Stimulated activated naive B cell treated with anti-CD40 and anti-IgM and Interleukin-4, amounts not matched to agents 10 μg/mL and 1 μg/mL and 100 μg/mL, for 72 hours (primary cell): ENCODE measurements around the gene HOXD8.

Experiments used
- ATAC-seq, 2 donors: fragments of 150-1000 bp; cut with Tn5 transposase; replicated peaks; 2 replicates each; pipeline ENCODE4 v1.10.0; 2021; ENCODE audit warnings: moderate library complexity in 1 of 2
- DNase-seq: peaks from one replicate; pipeline ENCODE4 v3.0.0; 2021
- H3K27ac Mint-ChIP-seq: one replicate; pipeline ENCODE4 v1.8.0; 2022; ENCODE audit warnings: mild to moderate bottlenecking, mixed read lengths
- H3K27me3 Mint-ChIP-seq, 2 donors: one replicate each; pipeline ENCODE4 v1.8.0; 2022; ENCODE audit warnings: mixed read lengths in 2 of 2
- H3K36me3 Mint-ChIP-seq, 2 donors: one replicate each; pipeline ENCODE4 v1.8.0; 2022; ENCODE audit warnings: mixed read lengths in 2 of 2, mild to moderate bottlenecking in 1 of 2
- H3K4me1 Mint-ChIP-seq, 2 donors: one replicate each; pipeline ENCODE4 v1.8.0; 2022; ENCODE audit warnings: mixed read lengths in 2 of 2, mild to moderate bottlenecking in 1 of 2
- H3K4me3 Mint-ChIP-seq, 2 donors: one replicate each; pipeline ENCODE4 v1.8.0; 2022; ENCODE audit warnings: mild to moderate bottlenecking in 2 of 2, mixed read lengths in 2 of 2, moderate library complexity in 1 of 2
- H3K9me3 Mint-ChIP-seq, 2 donors: one replicate each; pipeline ENCODE4 v1.8.0; 2022; ENCODE audit warnings: mixed read lengths in 2 of 2, mild to moderate bottlenecking in 1 of 2

Gene HOXD8

DNA sequence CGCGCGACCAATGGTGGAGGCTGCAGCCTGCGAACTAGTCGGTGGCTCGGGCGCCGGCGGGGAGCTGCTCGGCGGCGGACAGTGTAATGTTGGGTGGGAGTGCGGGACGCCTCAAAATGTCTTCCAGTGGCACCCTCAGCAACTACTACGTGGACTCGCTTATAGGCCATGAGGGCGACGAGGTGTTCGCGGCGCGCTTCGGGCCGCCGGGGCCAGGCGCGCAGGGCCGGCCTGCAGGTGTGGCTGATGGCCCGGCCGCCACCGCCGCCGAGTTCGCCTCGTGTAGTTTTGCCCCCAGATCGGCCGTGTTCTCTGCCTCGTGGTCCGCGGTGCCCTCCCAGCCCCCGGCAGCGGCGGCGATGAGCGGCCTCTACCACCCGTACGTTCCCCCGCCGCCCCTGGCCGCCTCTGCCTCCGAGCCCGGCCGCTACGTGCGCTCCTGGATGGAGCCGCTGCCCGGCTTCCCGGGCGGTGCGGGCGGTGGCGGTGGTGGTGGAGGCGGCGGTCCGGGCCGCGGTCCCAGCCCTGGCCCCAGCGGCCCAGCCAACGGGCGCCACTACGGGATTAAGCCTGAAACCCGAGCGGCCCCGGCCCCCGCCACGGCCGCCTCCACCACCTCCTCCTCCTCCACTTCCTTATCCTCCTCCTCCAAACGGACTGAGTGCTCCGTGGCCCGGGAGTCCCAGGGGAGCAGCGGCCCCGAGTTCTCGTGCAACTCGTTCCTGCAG, 6.7 kb upstream of the HOXD8 start, which contains the start of gene HOXD9:
TSS of gene HOXD9 (plus strand) at position 37 of the 728 bp plus-strand sequence. CDS start at position 87, 50 bp downstream.
- DNase-seq (no peak), ATAC-seq (no peak)
- Mint-ChIP-seq H3K9me3 (no peaks in the 10 kb centered on the region), H3K27ac (peak within 1 kb of the TSS; percentile 76), H3K27me3 (peaks cover 74 to 76% of the 10 kb centered on the region in 2 donors), H3K36me3 (peaks cover 0 to 2% of the 10 kb centered on the region in 2 donors), H3K4me3 (peak within 1 kb of the TSS; percentile 67 to 70), H3K4me1 (peaks cover 10 to 16% of the 10 kb centered on the region in 2 donors)

- H3K9me3 Mint-ChIP-seq = no peaks in the 10 kb centered on the region
- H3K27me3 Mint-ChIP-seq = peaks cover 74 to 76% of the 10 kb centered on the region in 2 donors
- H3K36me3 Mint-ChIP-seq = peaks cover 0 to 2% of the 10 kb centered on the region in 2 donors
- H3K27ac Mint-ChIP-seq = peak overlapping the region; percentile 11
- no peak for ATAC-seq
- DNase-seq = no peak
- peak overlapping the region; percentile 27 to 54 for H3K4me3 Mint-ChIP-seq
- H3K4me1 Mint-ChIP-seq = peaks cover 13 to 23% of the 10 kb centered on the region in 2 donors
Measured at GRCh38 chr2:176123411-176124109, 5.9 kb upstream of the HOXD8 start.

GRCh38 chr2:176124110-176124946, 5.2 kb upstream of the HOXD8 start:
- Mint-ChIP-seq H3K36me3 (peaks cover 2 to 3% of the 10 kb centered on the region in 2 donors), H3K27ac (peak overlapping the region; percentile 70), H3K4me3 (peak overlapping the region in 1 of 2 donors; percentile 27), H3K4me1 (peaks cover 13 to 31% of the 10 kb centered on the region in 2 donors), H3K9me3 (no peaks in the 10 kb centered on the region), H3K27me3 (peaks cover 74 to 75% of the 10 kb centered on the region in 2 donors)
- ATAC-seq (no peak), DNase-seq (no peak)

DNA sequence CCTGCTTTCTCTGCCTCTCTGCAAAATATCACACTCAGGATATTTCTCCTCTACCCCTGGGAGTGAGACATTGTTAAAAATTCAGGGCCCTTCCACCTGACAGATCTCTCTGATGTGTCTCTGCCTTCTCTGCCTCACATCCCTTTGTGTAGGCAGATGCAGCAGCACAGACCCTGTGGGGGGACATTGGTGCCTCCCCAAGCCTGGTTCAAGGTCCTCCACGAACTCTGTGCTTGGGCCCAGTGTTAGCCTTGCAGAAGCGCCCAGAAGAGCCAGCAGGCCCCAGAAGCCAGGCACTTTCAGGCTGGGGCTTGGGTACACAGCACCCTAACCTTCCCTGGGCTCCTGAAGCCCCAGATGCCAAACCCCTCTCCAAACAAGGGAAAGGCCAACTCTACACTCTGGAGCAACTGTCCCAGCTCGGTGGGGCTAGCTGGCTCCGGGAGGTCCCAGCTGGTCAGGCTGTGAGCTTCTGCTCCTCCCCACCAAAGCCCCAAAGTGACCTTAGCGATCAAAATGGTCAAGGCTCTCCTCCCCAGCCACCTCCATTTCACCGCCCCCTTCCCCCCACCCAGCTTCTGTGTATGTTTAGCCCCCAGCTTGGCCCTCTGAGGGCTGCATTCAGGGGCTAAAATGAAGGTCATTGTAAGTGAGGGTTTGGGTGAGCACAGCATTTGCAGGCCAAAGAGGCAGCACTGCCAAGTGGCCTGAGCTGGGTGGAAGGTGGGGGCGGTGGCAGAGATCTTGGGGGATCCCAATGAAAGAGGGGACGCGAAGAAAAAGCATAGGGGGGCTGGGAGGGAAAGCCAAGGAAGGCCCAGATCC, 4.3 kb upstream of the HOXD8 start:
- peaks cover 67 to 68% of the 10 kb centered on the region in 2 donors for H3K27me3 Mint-ChIP-seq
- DNase-seq (no peak), ATAC-seq (no peak)
- no peak overlapping the region for H3K4me3 Mint-ChIP-seq
- H3K27ac Mint-ChIP-seq = peak overlapping the region; percentile 70
- peaks cover 13 to 32% of the 10 kb centered on the region in 2 donors for H3K4me1 Mint-ChIP-seq
- no peaks in the 10 kb centered on the region for H3K9me3 Mint-ChIP-seq
- peaks cover 2 to 3% of the 10 kb centered on the region in 2 donors for H3K36me3 Mint-ChIP-seq

- Mint-ChIP-seq H3K36me3 (peaks cover 2 to 3% of the 10 kb centered on the region in 2 donors), H3K27me3 (peaks cover 63 to 65% of the 10 kb centered on the region in 2 donors), H3K27ac (peak overlapping the region; percentile 7), H3K9me3 (no peaks in the 10 kb centered on the region), H3K4me3 (no peak overlapping the region), H3K4me1 (peaks cover 13 to 36% of the 10 kb centered on the region in 2 donors)
- no peak for ATAC-seq
- no peak for DNase-seq
Measured at GRCh38 chr2:176125772-176126054, 3.8 kb upstream of the HOXD8 start.

- Mint-ChIP-seq H3K27ac (peak overlapping the region; percentile 51), H3K27me3 (peaks cover 63 to 66% of the 10 kb centered on the region in 2 donors), H3K9me3 (no peaks in the 10 kb centered on the region), H3K36me3 (peaks cover 0 to 3% of the 10 kb centered on the region in 2 donors), H3K4me1 (peaks cover 18 to 44% of the 10 kb centered on the region in 2 donors), H3K4me3 (no peak overlapping the region)
- ATAC-seq (no peak), DNase-seq (no peak)
Measured at GRCh38 chr2:176126929-176127773, 2.4 kb upstream of the HOXD8 start.

- DNase-seq (no peak), ATAC-seq (no peak)
- Mint-ChIP-seq H3K9me3 (no peaks in the 10 kb centered on the region), H3K36me3 (peaks cover 1 to 6% of the 10 kb centered on the region in 2 donors), H3K27me3 (peaks cover 67 to 71% of the 10 kb centered on the region in 2 donors), H3K4me1 (peaks cover 20 to 45% of the 10 kb centered on the region in 2 donors), H3K27ac (peak overlapping the region; percentile 88), H3K4me3 (no peak overlapping the region)
Measured at GRCh38 chr2:176127774-176128072, 1.8 kb upstream of the HOXD8 start.

DNA sequence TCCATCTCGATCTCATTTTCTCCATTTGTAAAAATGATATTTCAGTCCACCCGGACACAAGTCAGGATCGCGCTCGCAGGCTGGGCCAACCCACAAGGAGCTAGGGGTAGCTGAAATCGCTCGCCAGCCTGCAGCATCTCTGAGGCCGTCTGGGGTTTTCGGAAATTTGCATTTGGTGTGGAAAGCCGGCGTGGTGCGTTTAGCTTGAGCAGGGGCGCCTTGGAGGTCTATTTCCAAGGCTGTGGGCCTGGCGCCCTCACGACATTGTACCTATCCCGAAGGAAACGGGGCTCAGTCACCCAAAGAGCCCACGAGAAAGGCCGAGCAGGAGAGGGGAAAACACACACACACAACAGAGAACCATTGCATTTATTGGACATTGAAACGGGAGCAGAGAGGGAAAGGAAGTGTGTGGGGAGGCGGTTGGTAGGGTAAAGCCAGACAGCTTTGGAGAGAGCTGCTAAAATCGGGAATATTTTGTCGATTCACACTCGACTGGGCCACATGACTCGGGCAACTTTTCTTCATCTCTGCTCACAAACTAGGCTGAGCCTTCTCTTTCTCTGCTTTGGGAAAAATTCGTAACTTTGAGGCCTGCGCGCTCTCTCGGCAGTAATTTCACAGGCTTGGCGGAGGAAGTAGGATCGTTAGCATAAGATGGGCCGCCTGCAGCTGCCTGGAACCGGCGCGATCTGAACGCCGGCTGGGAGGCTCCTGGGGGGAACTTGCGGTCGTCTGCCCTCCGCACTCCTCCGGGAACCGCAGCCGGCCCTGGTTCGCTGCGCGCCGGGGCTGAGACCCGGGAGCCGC, 1.1 kb upstream of the HOXD8 start:
- Mint-ChIP-seq H3K4me3 (peak overlapping the region; percentile 28 to 48), H3K27me3 (peaks cover 71 to 75% of the 10 kb centered on the region in 2 donors), H3K4me1 (peaks cover 20 to 44% of the 10 kb centered on the region in 2 donors), H3K36me3 (peaks cover 1 to 6% of the 10 kb centered on the region in 2 donors), H3K9me3 (peaks cover 0 to 2% of the 10 kb centered on the region in 2 donors), H3K27ac (peak overlapping the region; percentile 88)
- DNase-seq (no peak), ATAC-seq (no peak)

GRCh38 chr2:176129813-176130146, 275 bp downstream of the HOXD8 start:
- peaks cover 68 to 75% of the 10 kb centered on the region in 2 donors for H3K27me3 Mint-ChIP-seq
- DNase-seq (no peak), ATAC-seq (no peak)
- peaks cover 0 to 2% of the 10 kb centered on the region in 2 donors for H3K9me3 Mint-ChIP-seq
- no peak overlapping the region for H3K4me3 Mint-ChIP-seq
- peaks cover 1 to 6% of the 10 kb centered on the region in 2 donors for H3K36me3 Mint-ChIP-seq
- H3K4me1 Mint-ChIP-seq = peaks cover 14 to 34% of the 10 kb centered on the region in 2 donors
- no peak overlapping the region for H3K27ac Mint-ChIP-seq

DNA sequence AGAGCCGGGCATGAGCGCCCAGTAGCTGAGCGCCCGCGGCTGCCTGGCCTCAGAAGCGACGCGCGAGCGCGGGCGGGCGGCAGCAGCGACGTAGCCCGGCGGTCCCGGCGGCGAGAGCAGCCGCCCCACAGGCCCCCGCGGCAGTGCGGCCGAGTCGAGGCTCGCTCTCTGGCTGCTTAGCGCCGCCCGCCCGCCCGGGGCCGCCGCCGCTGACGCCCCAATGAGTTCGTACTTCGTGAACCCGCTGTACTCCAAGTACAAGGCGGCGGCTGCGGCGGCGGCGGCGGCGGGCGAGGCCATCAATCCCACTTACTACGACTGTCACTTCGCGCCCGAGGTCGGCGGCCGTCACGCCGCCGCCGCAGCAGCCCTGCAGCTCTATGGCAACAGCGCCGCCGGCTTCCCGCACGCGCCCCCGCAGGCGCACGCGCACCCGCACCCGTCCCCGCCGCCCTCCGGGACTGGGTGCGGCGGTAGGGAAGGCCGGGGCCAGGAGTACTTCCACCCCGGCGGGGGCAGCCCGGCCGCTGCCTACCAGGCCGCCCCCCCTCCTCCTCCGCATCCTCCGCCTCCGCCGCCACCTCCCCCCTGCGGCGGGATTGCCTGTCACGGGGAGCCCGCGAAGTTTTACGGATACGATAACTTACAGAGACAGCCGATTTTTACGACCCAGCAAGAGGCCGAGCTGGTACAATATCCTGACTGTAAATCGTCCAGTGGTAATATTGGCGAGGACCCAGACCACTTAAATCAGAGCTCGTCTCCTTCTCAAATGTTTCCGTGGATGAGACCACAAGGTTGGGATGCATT, 847 bp downstream of the HOXD8 start:
- Mint-ChIP-seq H3K4me1 (peaks cover 14 to 37% of the 10 kb centered on the region in 2 donors), H3K36me3 (peaks cover 1 to 6% of the 10 kb centered on the region in 2 donors), H3K9me3 (peaks cover 0 to 2% of the 10 kb centered on the region in 2 donors), H3K4me3 (peak overlapping the region; percentile 53 to 71), H3K27ac (peak overlapping the region; percentile 85), H3K27me3 (peaks cover 67 to 75% of the 10 kb centered on the region in 2 donors)
- ATAC-seq (no peak), DNase-seq (no peak)

DNA sequence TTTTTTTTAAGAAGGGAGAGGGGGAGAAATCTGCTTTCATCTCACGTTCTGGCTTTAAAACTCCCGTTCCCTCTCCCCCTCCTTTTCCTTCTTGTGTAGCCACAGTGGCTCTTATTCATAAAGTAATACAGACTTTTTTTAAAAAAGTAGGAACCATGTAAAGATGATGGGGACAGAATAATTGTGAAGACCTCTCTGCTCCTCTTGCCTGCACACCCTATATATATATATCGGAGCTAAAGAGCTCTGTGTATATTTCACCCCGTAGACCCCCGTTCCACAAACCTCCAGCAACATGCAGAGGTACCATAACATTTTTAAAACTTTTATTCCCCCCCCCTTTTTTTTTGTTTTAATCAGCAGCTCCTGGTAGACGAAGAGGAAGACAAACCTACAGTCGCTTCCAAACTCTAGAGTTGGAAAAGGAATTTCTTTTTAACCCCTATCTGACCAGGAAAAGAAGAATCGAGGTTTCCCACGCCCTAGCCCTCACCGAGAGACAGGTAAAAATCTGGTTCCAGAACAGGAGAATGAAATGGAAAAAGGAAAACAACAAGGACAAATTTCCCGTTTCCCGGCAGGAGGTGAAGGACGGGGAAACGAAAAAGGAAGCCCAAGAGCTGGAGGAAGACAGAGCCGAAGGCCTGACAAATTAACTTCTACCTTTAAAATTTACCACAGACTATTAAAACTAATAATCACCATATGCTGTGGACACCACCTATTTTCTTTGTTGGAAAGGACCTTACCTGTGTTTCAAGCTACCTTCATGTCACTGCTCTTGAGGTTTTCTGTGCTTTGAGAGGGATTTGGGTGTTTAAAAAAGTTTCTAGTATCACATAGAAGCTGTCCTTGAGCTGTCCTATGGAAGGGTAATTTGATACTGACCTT, 1.7 kb downstream of the HOXD8 start:
- H3K4me3 Mint-ChIP-seq = peak overlapping the region; percentile 48 to 56
- peaks cover 68 to 75% of the 10 kb centered on the region in 2 donors for H3K27me3 Mint-ChIP-seq
- peaks cover 21 to 45% of the 10 kb centered on the region in 2 donors for H3K4me1 Mint-ChIP-seq
- H3K27ac Mint-ChIP-seq = peak overlapping the region; percentile 85
- ATAC-seq (no peak), DNase-seq (no peak)
- H3K36me3 Mint-ChIP-seq = peaks cover 1 to 10% of the 10 kb centered on the region in 2 donors
- H3K9me3 Mint-ChIP-seq = peaks cover 2 to 4% of the 10 kb centered on the region in 2 donors
